OCI-LY1 (cell line): Measurements from ENCODE around the gene TGFBR2.

Source experiments
- EZH2 ChIP-seq: fragments of 200-600 bp; sonication (generic), shearing (Covaris generic); IDR thresholded peaks from 2 replicates; pipeline ENCODE4 v1.8.0; 2017; ENCODE audit warnings: borderline replicate concordance, mixed run types, mild to moderate bottlenecking, antibody characterized with exemption, low read length, moderate library complexity, mixed read lengths
- TF ChIP-seq, protein P1 (sequence below): fragments of 200-600 bp; sonication (generic), shearing (Covaris generic); IDR thresholded peaks from 2 replicates; pipeline ENCODE4 v1.5.1; 2017; ENCODE audit warnings: mild to moderate bottlenecking, antibody characterized with exemption, low read length, moderate library complexity, mixed read lengths

DNA sequence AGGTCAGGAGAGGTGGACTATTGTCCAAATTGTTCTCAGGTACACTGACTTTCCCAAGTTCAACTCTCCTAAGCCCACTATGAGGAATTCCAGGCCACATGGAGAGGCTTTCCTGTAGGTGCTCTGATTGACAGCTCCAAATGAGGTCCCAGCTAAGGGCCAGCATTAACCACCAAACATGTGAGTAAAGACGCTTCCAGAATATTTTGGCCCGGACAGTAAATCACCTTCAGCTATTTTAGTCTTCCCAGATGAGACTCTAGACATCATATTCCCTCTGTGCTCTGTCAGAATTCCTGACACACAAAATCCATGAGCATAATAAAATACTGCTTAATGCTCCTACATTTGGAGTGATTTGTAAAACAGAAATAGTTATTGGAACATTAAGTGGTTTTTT lies 135.5 kb downstream of the TGFBR2 start:
- TF ChIP-seq, protein P1, sequence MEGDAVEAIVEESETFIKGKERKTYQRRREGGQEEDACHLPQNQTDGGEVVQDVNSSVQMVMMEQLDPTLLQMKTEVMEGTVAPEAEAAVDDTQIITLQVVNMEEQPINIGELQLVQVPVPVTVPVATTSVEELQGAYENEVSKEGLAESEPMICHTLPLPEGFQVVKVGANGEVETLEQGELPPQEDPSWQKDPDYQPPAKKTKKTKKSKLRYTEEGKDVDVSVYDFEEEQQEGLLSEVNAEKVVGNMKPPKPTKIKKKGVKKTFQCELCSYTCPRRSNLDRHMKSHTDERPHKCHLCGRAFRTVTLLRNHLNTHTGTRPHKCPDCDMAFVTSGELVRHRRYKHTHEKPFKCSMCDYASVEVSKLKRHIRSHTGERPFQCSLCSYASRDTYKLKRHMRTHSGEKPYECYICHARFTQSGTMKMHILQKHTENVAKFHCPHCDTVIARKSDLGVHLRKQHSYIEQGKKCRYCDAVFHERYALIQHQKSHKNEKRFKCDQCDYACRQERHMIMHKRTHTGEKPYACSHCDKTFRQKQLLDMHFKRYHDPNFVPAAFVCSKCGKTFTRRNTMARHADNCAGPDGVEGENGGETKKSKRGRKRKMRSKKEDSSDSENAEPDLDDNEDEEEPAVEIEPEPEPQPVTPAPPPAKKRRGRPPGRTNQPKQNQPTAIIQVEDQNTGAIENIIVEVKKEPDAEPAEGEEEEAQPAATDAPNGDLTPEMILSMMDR: no peak
- no peak for TF ChIP-seq EZH2
